ENCODE results near the gene BYSL. TPM values are rescaled to one million over a fixed set of nuclear protein-coding genes. Genes with fewer than 3 reads are reported as not detected.

Gene BYSL
- total RNA-seq, 6 donors from 2014 or later = 5.6 to 20.9 (median 12.5) TPM

DNA sequence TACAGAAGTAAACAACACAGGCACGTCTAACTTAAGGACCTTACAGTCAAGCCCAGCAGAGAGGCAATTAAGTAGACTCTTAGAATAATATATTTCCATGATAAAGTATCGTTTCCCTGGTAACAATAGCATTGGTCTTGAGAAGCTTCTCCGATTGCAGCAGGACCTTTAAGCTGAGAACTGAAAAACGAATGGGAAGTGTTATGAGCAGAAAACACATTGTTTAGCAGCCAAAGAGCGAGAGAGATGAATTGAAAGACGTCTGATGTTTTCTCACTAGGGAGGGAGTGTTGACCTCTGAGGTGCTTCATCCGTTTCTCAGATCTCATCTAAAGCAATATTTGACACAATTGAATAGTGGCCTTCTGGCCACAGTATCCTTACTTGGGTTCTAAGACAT is 855 bp downstream of the BYSL start:
- TF ChIP-seq EP300 (IDR thresholded peaks at IDR 0.05) (no peak), POLR2AphosphoS5 (IDR thresholded peaks at IDR 0.05) (no peak), POLR2A (IDR thresholded peaks at IDR 0.05) (no peak)
- TF ChIP-seq, protein P1, sequence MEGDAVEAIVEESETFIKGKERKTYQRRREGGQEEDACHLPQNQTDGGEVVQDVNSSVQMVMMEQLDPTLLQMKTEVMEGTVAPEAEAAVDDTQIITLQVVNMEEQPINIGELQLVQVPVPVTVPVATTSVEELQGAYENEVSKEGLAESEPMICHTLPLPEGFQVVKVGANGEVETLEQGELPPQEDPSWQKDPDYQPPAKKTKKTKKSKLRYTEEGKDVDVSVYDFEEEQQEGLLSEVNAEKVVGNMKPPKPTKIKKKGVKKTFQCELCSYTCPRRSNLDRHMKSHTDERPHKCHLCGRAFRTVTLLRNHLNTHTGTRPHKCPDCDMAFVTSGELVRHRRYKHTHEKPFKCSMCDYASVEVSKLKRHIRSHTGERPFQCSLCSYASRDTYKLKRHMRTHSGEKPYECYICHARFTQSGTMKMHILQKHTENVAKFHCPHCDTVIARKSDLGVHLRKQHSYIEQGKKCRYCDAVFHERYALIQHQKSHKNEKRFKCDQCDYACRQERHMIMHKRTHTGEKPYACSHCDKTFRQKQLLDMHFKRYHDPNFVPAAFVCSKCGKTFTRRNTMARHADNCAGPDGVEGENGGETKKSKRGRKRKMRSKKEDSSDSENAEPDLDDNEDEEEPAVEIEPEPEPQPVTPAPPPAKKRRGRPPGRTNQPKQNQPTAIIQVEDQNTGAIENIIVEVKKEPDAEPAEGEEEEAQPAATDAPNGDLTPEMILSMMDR (IDR thresholded peaks at IDR 0.05) = no peak
- H3K36me3 ChIP-seq = peaks cover 0 to 11% (median 1%) of the 10 kb centered on the region in 4 donors
- H3K27me3 ChIP-seq = no peaks in the 10 kb centered on the region
- DNase-seq (no peak), ATAC-seq (ENCODE audit: low FRiP score in 2 of 2) (no peak)
- peak overlapping the region; percentile 70 to 81 (median 72) for H3K4me3 ChIP-seq
- H3K27ac ChIP-seq = peak overlapping the region in 1 of 4 donors; percentile 97
- peaks cover 29 to 46% (median 37%) of the 10 kb centered on the region in 4 donors for H3K4me1 ChIP-seq
- no peaks in the 10 kb centered on the region for H3K9me3 ChIP-seq
- WGBS, 2 donors = 4 to 7% methylated on average over 7 of the region's 7 CpGs

DNA sequence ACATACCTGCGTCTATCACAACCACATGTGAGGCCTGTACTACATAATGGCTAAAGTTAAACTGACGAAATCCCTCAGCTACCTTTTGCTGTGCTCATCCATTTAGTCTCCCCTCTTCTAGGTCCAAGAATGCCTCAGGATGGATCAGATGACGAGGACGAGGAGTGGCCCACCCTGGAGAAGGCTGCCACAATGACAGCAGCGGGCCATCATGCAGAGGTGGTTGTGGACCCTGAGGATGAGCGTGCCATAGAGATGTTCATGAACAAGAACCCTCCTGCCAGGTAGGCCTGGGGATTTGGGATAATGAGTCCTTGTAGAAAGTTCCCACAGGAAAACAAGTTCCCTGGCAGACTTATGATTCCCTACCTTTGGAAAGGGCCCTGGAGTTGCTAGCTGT is 6.0 kb downstream of the BYSL start:
- H3K4me1 ChIP-seq = peaks cover 9 to 15% (median 14%) of the 10 kb centered on the region in 4 donors
- WGBS, 2 donors = 83 to 91% methylated on average over 6 of the region's 6 CpGs
- ATAC-seq (ENCODE audit: low FRiP score in 2 of 2) (no peak), DNase-seq (no peak)
- H3K27me3 ChIP-seq = no peaks in the 10 kb centered on the region
- H3K4me3 ChIP-seq = no peak overlapping the region
- H3K9me3 ChIP-seq = no peaks in the 10 kb centered on the region
- TF ChIP-seq, protein P1 (IDR thresholded peaks at IDR 0.05) = no peak
- no peak for TF ChIP-seq POLR2AphosphoS5 (IDR thresholded peaks at IDR 0.05)
- no peak for TF ChIP-seq POLR2A (IDR thresholded peaks at IDR 0.05)
- no peak for TF ChIP-seq EP300 (IDR thresholded peaks at IDR 0.05)
- H3K36me3 ChIP-seq = peaks cover 16 to 60% (median 44%) of the 10 kb centered on the region in 4 donors
- no peak overlapping the region for H3K27ac ChIP-seq

DNA sequence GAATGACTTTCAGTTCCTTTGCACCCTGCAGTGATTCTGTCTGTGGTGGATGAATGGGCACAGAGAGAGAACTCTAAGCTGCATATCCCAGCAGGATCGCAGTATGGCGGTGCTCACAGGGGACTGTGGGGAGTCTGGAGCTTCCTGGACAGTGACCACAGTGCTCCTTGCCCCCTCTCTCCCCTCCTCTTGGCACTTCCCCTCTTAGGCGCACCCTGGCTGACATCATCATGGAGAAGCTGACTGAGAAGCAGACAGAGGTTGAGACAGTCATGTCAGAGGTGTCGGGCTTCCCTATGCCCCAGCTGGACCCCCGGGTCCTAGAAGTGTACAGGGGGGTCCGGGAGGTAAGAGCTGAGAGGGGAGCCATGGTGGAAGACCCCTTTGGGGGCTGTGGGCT is 8.6 kb downstream of the BYSL start:
- Histone ChIP-seq H3K36me3 (peaks cover 33 to 86% (median 70%) of the 10 kb centered on the region in 4 donors), H3K27me3 (no peaks in the 10 kb centered on the region), H3K4me1 (peaks cover 0 to 4% (median under 1%) of the 10 kb centered on the region in 4 donors), H3K9me3 (no peaks in the 10 kb centered on the region), H3K27ac (no peak overlapping the region), H3K4me3 (no peak overlapping the region)
- ATAC-seq (ENCODE audit: low FRiP score in 2 of 2) = peak; percentile 23 to 42
- WGBS, 2 donors = 79 to 87% methylated on average over 4 to 6 of the region's 6 CpGs
- no peak for DNase-seq
- no peak for TF ChIP-seq POLR2A (IDR thresholded peaks at IDR 0.05)
- TF ChIP-seq, protein P1 (IDR thresholded peaks at IDR 0.05) = no peak
- TF ChIP-seq POLR2AphosphoS5 (IDR thresholded peaks at IDR 0.05) = no peak

DNA sequence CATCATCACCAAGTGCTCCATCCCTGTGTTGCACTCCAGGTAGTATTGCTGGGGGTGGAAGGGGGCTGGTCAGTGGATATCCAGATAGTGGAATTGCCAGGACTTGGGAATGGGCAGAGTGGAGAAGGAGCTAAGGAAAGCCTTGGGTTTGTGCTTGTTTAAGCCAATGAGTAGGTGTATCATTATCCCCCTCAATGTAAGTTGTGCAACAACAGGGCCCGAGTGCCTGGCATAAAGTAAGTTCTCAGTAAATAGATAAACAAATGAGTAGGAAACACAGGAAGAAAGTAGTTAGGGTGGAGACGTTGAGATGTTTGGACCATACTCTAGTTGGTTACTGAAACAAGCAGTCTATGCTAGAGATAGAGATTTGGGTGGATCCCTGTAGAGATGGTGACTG is 10.5 kb downstream of the BYSL start:
- H3K27me3 ChIP-seq = no peaks in the 10 kb centered on the region
- H3K4me3 ChIP-seq = no peak overlapping the region
- WGBS, 2 donors = 29 to 35% methylated on average over 2 of the region's 2 CpGs
- peaks cover 42 to 99% (median 83%) of the 10 kb centered on the region in 4 donors for H3K36me3 ChIP-seq
- DNase-seq = no peak
- no peaks in the 10 kb centered on the region for H3K9me3 ChIP-seq
- ATAC-seq (ENCODE audit: low FRiP score in 2 of 2) = no peak
- TF ChIP-seq EP300 (IDR thresholded peaks at IDR 0.05) (no peak), POLR2A (IDR thresholded peaks at IDR 0.05) (no peak), POLR2AphosphoS5 (IDR thresholded peaks at IDR 0.05) (no peak)
- TF ChIP-seq, protein P1 (IDR thresholded peaks at IDR 0.05) = no peak
- peaks cover 17 to 20% (median 19%) of the 10 kb centered on the region in 4 donors for H3K4me1 ChIP-seq
- no peak overlapping the region for H3K27ac ChIP-seq

DNA sequence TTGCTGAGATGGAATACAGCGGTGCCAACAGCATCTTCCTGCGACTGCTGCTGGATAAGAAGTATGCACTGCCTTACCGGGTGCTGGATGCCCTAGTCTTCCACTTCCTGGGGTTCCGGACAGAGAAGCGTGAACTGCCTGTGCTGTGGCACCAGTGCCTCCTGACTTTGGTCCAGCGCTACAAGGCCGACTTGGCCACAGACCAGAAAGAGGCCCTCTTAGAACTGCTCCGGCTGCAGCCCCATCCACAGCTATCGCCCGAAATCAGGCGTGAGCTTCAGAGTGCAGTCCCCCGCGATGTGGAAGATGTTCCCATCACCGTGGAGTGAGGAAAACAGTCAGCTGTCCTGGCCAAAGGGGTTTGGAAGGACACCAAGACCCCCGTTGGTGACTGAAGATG is 11.1 kb downstream of the BYSL start:
- peaks cover 23 to 26% (median 25%) of the 10 kb centered on the region in 4 donors for H3K4me1 ChIP-seq
- no peak for ATAC-seq (ENCODE audit: low FRiP score in 2 of 2)
- no peak overlapping the region for H3K4me3 ChIP-seq
- no peak overlapping the region for H3K27ac ChIP-seq
- H3K36me3 ChIP-seq = peaks cover 41 to 99% (median 83%) of the 10 kb centered on the region in 4 donors
- WGBS, 2 donors = 89 to 94% methylated on average over 13 to 15 of the region's 15 CpGs
- H3K27me3 ChIP-seq = no peaks in the 10 kb centered on the region
- no peaks in the 10 kb centered on the region for H3K9me3 ChIP-seq
- TF ChIP-seq POLR2A (IDR thresholded peaks at IDR 0.05) (no peak), POLR2AphosphoS5 (IDR thresholded peaks at IDR 0.05) (no peak), EP300 (IDR thresholded peaks at IDR 0.05) (no peak)
- TF ChIP-seq, protein P1 (IDR thresholded peaks at IDR 0.05) = no peak
- DNase-seq = no peak
